HCT116 (cell line): ENCODE results near the gene TNRC6B. TPM values are rescaled to one million over a fixed set of nuclear protein-coding genes. Genes with fewer than 3 reads are reported as not detected.

Experiments
- ATAC-seq: fragments of 200-7000 bp; cut with Tn5 transposase; 2 replicates; pipeline ENCODE4 v1.9.1; 2020; ENCODE audit warnings: mild to moderate bottlenecking, moderate library complexity
- BruUV-seq: library from RNA; stranded (reverse); fragments of 400-500 nt; replicated peaks from 2 replicates; lab custom pipeline; 2021; lab: Mats Ljungman, UMichigan
- CTCF ChIA-PET: fragments of 300-600 bp; sonication (Branson Sonifier 250); formaldehyde crosslinking; loops from one replicate; lab custom pipeline; 2021; ENCODE audit warnings: antibody characterized with exemption; lab: Charles Lee
- POLR2A ChIA-PET: fragments of 300-600, 350-600 bp; sonication (Branson Sonifier 250); formaldehyde crosslinking; loops from one replicate; lab custom pipeline; 2021; ENCODE audit warnings: antibody characterized with exemption; lab: Charles Lee
- RAD21 ChIA-PET, 2 experiments: fragments of 300-600 bp; sonication (Branson Sonifier 250); formaldehyde crosslinking; loops; one replicate each; lab custom pipeline; 2023; ENCODE audit warnings: low total read pairs in 2 of 2; ENCODE audit not compliant: uncharacterized antibody in 2 of 2, unreplicated experiment in 2 of 2, low non-redundant PET in 1 of 2; lab: Charles Lee
- DNase-seq: peaks from one replicate; pipeline ENCODE4 v3.0.0-alpha.2; 2010; ENCODE audit warnings: low read depth, low spot score
- H2AFZ ChIP-seq: fragments of 200-600 bp; shearing (Covaris generic), sonication (generic); 2 replicates; pipeline ENCODE4 v1.6.1; 2017; ENCODE audit warnings: low read depth, mixed run types, mixed read lengths, antibody characterized with exemption, low read length; ENCODE audit not compliant: poor library complexity, severe bottlenecking
- H3K27ac ChIP-seq: 2 replicates; pipeline ENCODE4 v1.5.1; 2012; ENCODE audit warnings: low read depth, low read length
- H3K27me3 ChIP-seq: fragments of 200-600 bp; sonication (generic); 2 replicates; pipeline ENCODE4 v1.6.1; 2016; ENCODE audit warnings: mixed run types, low read length, mixed read lengths; ENCODE audit not compliant: insufficient read depth
- H3K36me3 ChIP-seq, 2 experiments: fragments of 200-500 bp in 1 of 2; fragments of 200-600 bp in 1 of 2; sonication (Bioruptor generic) in 1 of 2; sonication (generic) in 1 of 2; 2 replicates each; pipeline versions ENCODE4 v1.5.1 to v1.6.1; 2014 to 2016; ENCODE audit warnings: low read length in 2 of 2, inconsistent platforms in 1 of 2, mixed read lengths in 1 of 2, mixed run types in 1 of 2; ENCODE audit not compliant: insufficient read depth in 2 of 2, control insufficient read depth in 1 of 2
- H3K4me1 ChIP-seq, 2 experiments: fragments of 200-600 bp in 1 of 2; sonication (generic) in 1 of 2; 2 replicates each; pipeline versions ENCODE4 v1.5.1 to v1.6.1; 2012 to 2017; ENCODE audit warnings: low read length in 2 of 2, inconsistent platforms in 1 of 2, mild to moderate bottlenecking in 1 of 2, mixed read lengths in 1 of 2, mixed run types in 1 of 2, moderate library complexity in 1 of 2; ENCODE audit not compliant: insufficient read depth in 2 of 2, control insufficient read depth in 1 of 2
- H3K4me2 ChIP-seq: fragments of 200-600 bp; sonication (generic); 2 replicates; pipeline ENCODE4 v1.6.1; 2017; ENCODE audit warnings: mixed run types, low read length, mixed read lengths
- H3K4me3 ChIP-seq, 2 experiments: fragments of 200-600 bp in 1 of 2; sonication (generic) in 1 of 2; replicated peaks in 1 of 2; 2 replicates each; pipeline ENCODE4 v1.5.1; 2011 to 2016; ENCODE audit warnings: low read length in 2 of 2, control low read depth in 1 of 2, low read depth in 1 of 2, mild to moderate bottlenecking in 1 of 2, mixed read lengths in 1 of 2, mixed run types in 1 of 2
- H3K79me2 ChIP-seq: fragments of 200-600 bp; sonication (generic); 2 replicates; pipeline ENCODE4 v1.6.1; 2017; ENCODE audit warnings: mild to moderate bottlenecking, mixed run types, low read length, moderate library complexity, mixed read lengths; ENCODE audit not compliant: insufficient read depth
- H3K9ac ChIP-seq: fragments of 200-600 bp; sonication (generic); 2 replicates; pipeline ENCODE4 v1.6.1; 2016; ENCODE audit warnings: low read length, mixed read lengths
- H3K9me2 ChIP-seq: fragments of 200-600 bp; sonication (generic), shearing (Covaris generic); 2 replicates; pipeline ENCODE4 v1.6.1; 2017; ENCODE audit warnings: mixed run types, mild to moderate bottlenecking, moderate library complexity; ENCODE audit not compliant: insufficient read depth
- H3K9me3 ChIP-seq, 2 experiments: fragments of 200-500 bp in 1 of 2; fragments of 200-600 bp in 1 of 2; sonication (Bioruptor generic) in 1 of 2; sonication (generic) in 1 of 2; 2 replicates each; pipeline ENCODE4 v1.6.1; 2014 to 2017; ENCODE audit warnings: low read length in 2 of 2, mixed read lengths in 2 of 2, inconsistent platforms in 1 of 2, low read depth in 1 of 2, mild to moderate bottlenecking in 1 of 2, mixed run types in 1 of 2, moderate library complexity in 1 of 2; ENCODE audit not compliant: control insufficient read depth in 1 of 2, insufficient read depth in 1 of 2
- H4K20me1 ChIP-seq: fragments of 200-600 bp; sonication (generic), shearing (Covaris generic); 2 replicates; pipeline ENCODE4 v1.6.1; 2017; ENCODE audit warnings: mixed run types, mild to moderate bottlenecking, moderate library complexity; ENCODE audit not compliant: insufficient read depth
- CBX3 ChIP-seq: IDR thresholded peaks from 2 replicates; pipeline ENCODE4 v1.6.1; 2012; ENCODE audit warnings: low read depth
- EGR1 ChIP-seq: IDR thresholded peaks from 2 replicates; pipeline ENCODE4 v1.6.1; 2012; ENCODE audit warnings: low read depth
- EZH2 ChIP-seq: fragments of 200-600 bp; sonication (generic); IDR thresholded peaks from 2 replicates; pipeline ENCODE4 v1.6.1; 2017; ENCODE audit warnings: antibody characterized with exemption, mixed run types
- EZH2phosphoT487 ChIP-seq: fragments of 200-600 bp; IDR thresholded peaks from 2 replicates; pipeline ENCODE4 v1.6.1; 2018; ENCODE audit warnings: antibody characterized with exemption, borderline replicate concordance
- JUND ChIP-seq: IDR thresholded peaks from 2 replicates; pipeline ENCODE4 v1.6.1; 2012
- POLR2AphosphoS5 ChIP-seq: IDR thresholded peaks from 2 replicates; pipeline ENCODE4 v1.6.1; 2011; ENCODE audit warnings: mild to moderate bottlenecking, low read depth, low read length, moderate library complexity
- RAD21 ChIP-seq: IDR thresholded peaks from 2 replicates; pipeline ENCODE4 v1.6.1; 2012; ENCODE audit warnings: low read depth, mild to moderate bottlenecking
- SIN3A ChIP-seq: IDR thresholded peaks from 2 replicates; pipeline ENCODE4 v1.6.1; 2012; ENCODE audit warnings: low read depth
- TCF7L2 ChIP-seq: IDR thresholded peaks from 2 replicates; pipeline ENCODE4 v1.7.0; 2011; ENCODE audit warnings: borderline replicate concordance, inconsistent platforms; ENCODE audit not compliant: insufficient read depth, insufficient read length; ENCODE audit errors: extremely low read depth
- YY1 ChIP-seq: IDR thresholded peaks from 2 replicates; pipeline ENCODE4 v1.6.1; 2011; ENCODE audit warnings: low read length, low read depth, moderate library complexity, mild to moderate bottlenecking; ENCODE audit not compliant: insufficient replicate concordance; ENCODE audit errors: extremely low read depth
- ZBTB33 ChIP-seq: IDR thresholded peaks from 2 replicates; pipeline ENCODE4 v1.6.1; 2011; ENCODE audit warnings: mild to moderate bottlenecking, low read length, moderate library complexity; ENCODE audit not compliant: insufficient replicate concordance; ENCODE audit errors: extremely low read depth
- intact Hi-C: fragments of 100-400 bp; cut with micrococcal nuclease; formaldehyde crosslinking; loops from 2 replicates; pipeline ENCODE4 v1.10.0; 2022
- total RNA-seq: library from RNA; stranded (reverse); gene quantifications from one replicate; pipeline ENCODE4 v1.2.1, GENCODE V29; 2021; ENCODE audit not compliant: unreplicated experiment
- TF ChIP-seq, protein P1 (sequence below), 3 experiments: fragments of 200-600 bp in 1 of 3; sonication (generic) in 1 of 3; IDR thresholded peaks in 2 of 3; conservative IDR thresholded peaks in 1 of 3; 2 replicates each; pipeline ENCODE4 v1.5.1; 2012 to 2017; ENCODE audit warnings: low read depth in 2 of 3, low read length in 2 of 3, antibody characterized with exemption in 1 of 3, borderline replicate concordance in 1 of 3, control low read depth in 1 of 3, mild to moderate bottlenecking in 1 of 3, mixed read lengths in 1 of 3, mixed run types in 1 of 3, moderate library complexity in 1 of 3; ENCODE audit not compliant: insufficient read depth in 1 of 3
- TF ChIP-seq, protein P2 (sequence below): IDR thresholded peaks from 2 replicates; pipeline ENCODE4 v1.6.1; 2012

Gene TNRC6B
- total RNA-seq, 1 experiment from 2014 or later, result 29.8 TPM

DNA sequence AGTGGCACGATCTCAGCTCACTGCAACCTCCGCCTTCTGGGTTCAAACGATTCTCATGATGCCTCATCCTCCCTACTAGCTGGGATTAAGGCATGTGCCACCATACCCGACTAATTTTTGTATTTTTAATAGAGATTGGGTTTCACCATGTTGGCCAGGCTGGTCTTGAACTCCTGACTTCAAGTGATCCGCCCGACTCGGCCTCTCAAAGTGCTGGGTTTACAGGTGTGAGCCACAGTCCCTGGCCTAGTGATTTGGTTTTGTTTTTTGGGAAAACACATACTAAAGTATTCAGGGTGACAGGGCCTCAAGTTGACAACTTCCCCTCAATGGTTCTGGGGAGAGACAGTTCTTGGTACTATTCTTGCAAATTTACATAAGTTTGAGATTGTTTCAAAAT lies 22.1 kb downstream of the TNRC6B start:
- POLR2A ChIA-PET, result no interaction called here
- BruUV-seq, result no TSS peak

DNA sequence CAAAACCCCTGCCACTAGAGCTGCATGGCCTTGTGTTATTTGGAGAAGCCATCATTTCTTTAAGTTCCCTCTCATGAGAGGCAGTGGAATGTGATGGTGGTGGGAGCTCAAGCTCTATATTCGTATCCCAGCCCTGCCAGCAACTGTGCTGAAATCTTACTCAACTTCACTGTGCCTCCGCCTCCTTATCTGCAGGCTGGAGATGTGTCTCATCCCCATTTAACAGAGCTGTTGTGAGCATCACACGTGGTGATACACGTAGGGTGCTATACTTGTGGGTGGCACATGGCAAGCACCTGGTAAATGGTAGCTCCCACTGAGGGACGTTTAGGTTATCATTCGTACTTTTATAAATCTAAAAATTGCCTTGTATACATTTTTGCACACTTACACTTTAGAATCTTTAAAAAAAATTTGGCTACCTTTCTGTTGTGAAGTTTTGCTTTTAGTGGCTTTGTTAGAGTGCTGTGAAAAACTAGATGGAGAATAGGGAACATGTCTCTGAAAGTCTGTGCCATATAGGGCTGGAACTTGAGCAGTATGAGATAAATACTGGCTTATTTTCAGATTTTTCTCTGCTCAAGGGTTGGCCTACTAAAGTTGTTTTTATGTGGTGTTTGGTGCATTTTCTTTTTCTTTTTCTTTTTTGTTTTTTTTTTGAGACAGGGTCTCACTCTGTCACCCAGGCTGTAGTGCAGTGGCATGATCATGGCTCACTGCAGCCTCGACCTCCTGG lies 23.2 kb downstream of the TNRC6B start:
- H3K27me3 ChIP-seq, result no peaks in the 10 kb centered on the region
- ATAC-seq, result no peak
- no peaks in the 10 kb centered on the region for H3K9me2 ChIP-seq
- no peaks in the 10 kb centered on the region for H3K9me3 ChIP-seq
- peaks cover 53% of the 10 kb centered on the region for H3K79me2 ChIP-seq
- H3K9ac ChIP-seq, result no peak overlapping the region
- ChIA-PET CTCF (no interaction called here), RAD21 (no interaction called here), POLR2A (no interaction called here)
- no peaks in the 10 kb centered on the region for H3K36me3 ChIP-seq
- intact Hi-C loops, result no loop called here
- TF ChIP-seq SIN3A (no peak), EZH2 (no peak), YY1 (no peak), POLR2AphosphoS5 (no peak), JUND (no peak), EGR1 (no peak), RAD21 (no peak), TCF7L2 (no peak), EZH2phosphoT487 (no peak), ZBTB33 (no peak), CBX3 (no peak)
- TF ChIP-seq, protein P1, sequence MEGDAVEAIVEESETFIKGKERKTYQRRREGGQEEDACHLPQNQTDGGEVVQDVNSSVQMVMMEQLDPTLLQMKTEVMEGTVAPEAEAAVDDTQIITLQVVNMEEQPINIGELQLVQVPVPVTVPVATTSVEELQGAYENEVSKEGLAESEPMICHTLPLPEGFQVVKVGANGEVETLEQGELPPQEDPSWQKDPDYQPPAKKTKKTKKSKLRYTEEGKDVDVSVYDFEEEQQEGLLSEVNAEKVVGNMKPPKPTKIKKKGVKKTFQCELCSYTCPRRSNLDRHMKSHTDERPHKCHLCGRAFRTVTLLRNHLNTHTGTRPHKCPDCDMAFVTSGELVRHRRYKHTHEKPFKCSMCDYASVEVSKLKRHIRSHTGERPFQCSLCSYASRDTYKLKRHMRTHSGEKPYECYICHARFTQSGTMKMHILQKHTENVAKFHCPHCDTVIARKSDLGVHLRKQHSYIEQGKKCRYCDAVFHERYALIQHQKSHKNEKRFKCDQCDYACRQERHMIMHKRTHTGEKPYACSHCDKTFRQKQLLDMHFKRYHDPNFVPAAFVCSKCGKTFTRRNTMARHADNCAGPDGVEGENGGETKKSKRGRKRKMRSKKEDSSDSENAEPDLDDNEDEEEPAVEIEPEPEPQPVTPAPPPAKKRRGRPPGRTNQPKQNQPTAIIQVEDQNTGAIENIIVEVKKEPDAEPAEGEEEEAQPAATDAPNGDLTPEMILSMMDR (IDR thresholded peaks at IDR 0.05 in 2 of 3, conservative IDR thresholded peaks at IDR 0.05 in 1 of 3; ENCODE audit: borderline replicate concordance in 1 of 3, insufficient read depth in 1 of 3, low read depth in 2 of 3, low read length in 2 of 3), result no peak
- TF ChIP-seq, protein P2, sequence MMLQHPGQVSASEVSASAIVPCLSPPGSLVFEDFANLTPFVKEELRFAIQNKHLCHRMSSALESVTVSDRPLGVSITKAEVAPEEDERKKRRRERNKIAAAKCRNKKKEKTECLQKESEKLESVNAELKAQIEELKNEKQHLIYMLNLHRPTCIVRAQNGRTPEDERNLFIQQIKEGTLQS, result no peak
- no peak for DNase-seq
- no TSS peak for BruUV-seq
- H2AFZ ChIP-seq, result no peak overlapping the region
- peaks cover 5 to 8% of the 10 kb centered on the region in 2 experiments; a peak in 3 of 4 replicates for H3K4me1 ChIP-seq
- no peaks in the 10 kb centered on the region; the same call in 1 of the 2 replicates for H4K20me1 ChIP-seq
- no peak overlapping the region for H3K4me2 ChIP-seq
- no peak overlapping the region for H3K4me3 ChIP-seq
- no peak overlapping the region for H3K27ac ChIP-seq

More for the DNA sequence above, 22.1 kb downstream of the TNRC6B start:
- DNase-seq, result no peak
- Histone ChIP-seq H3K9ac (no peak overlapping the region), H3K27me3 (no peaks in the 10 kb centered on the region), H3K36me3 (no peaks in the 10 kb centered on the region), H4K20me1 (no peaks in the 10 kb centered on the region; the same call in 1 of the 2 replicates), H2AFZ (no peak overlapping the region), H3K79me2 (peaks cover 54% of the 10 kb centered on the region), H3K27ac (no peak overlapping the region), H3K9me3 (no peaks in the 10 kb centered on the region), H3K4me2 (no peak overlapping the region), H3K9me2 (no peaks in the 10 kb centered on the region), H3K4me3 (no peak overlapping the region), H3K4me1 (peaks cover 5 to 8% of the 10 kb centered on the region in 2 experiments; a peak in 3 of 4 replicates)
- no peak for ATAC-seq
- TF ChIP-seq EGR1, result no peak
- CTCF ChIA-PET, result no interaction called here
- RAD21 ChIA-PET, result interaction anchor here in 1 of 2 experiments (0.7 kb wide), 1 partner anchor 21 kb away, joined by 4 read pairs; no protein-coding TSS in a partner anchor
- intact Hi-C loops, result no loop called here
